HPDE6-E6E7 (cell line): Measurements from ENCODE around the gene ATP1A4.
"Not testable (repeated sequence)": the region's sequence is repeated elsewhere in the genome, so short reads cannot be mapped to it uniquely, and the experiment has no call there.

ENCODE experiments used
- DNase-seq: peaks from one replicate; pipeline ENCODE4 v3.0.0; 2011; ENCODE audit warnings: missing footprints; ENCODE audit errors: extremely low spot score

ATP1A4 gene

GRCh38 chr1:160151303-160151702 is at the start of gene ATP1A4:
Gene ATP1A4 (plus strand): TSS chr1:160151603. CDS start chr1:160152041, 438 bp downstream.
- no peak for DNase-seq

GRCh38 chr1:160101717-160102522 is 49.5 kb upstream of the ATP1A4 start:
- DNase-seq: no peak

GRCh38 chr1:160103658-160104408 is 47.6 kb upstream of the ATP1A4 start:
- DNase-seq: no peak

- no peak for DNase-seq
Measured at GRCh38 chr1:160104486-160104885, 46.9 kb upstream of the ATP1A4 start.

GRCh38 chr1:160105155-160105554 is 46.2 kb upstream of the ATP1A4 start:
- no peak for DNase-seq

- DNase-seq: no peak
Measured at GRCh38 chr1:160107512-160107911, 43.9 kb upstream of the ATP1A4 start.

GRCh38 chr1:160108888-160109662 is 42.3 kb upstream of the ATP1A4 start:
- DNase-seq: no peak

GRCh38 chr1:160109686-160110085 is 41.7 kb upstream of the ATP1A4 start:
- no peak for DNase-seq

GRCh38 chr1:160111462-160111861 is 39.9 kb upstream of the ATP1A4 start:
- not testable (repeated sequence) for DNase-seq

GRCh38 chr1:160112357-160112756 is 39.0 kb upstream of the ATP1A4 start:
- DNase-seq: no peak

- DNase-seq: no peak
Measured at GRCh38 chr1:160113407-160113806, 38.0 kb upstream of the ATP1A4 start.

GRCh38 chr1:160114085-160114484 is 37.3 kb upstream of the ATP1A4 start:
- no peak for DNase-seq

GRCh38 chr1:160115545-160116282 is 35.7 kb upstream of the ATP1A4 start, which contains the start of gene ATP1A2:
Gene ATP1A2 (plus strand): TSS chr1:160115759. CDS start chr1:160115862, 103 bp downstream.
- no peak for DNase-seq

- peak; percentile 62 for DNase-seq
Measured at GRCh38 chr1:160116283-160117147, 34.9 kb upstream of the ATP1A4 start.

GRCh38 chr1:160117300-160117699 is 34.1 kb upstream of the ATP1A4 start:
- no peak for DNase-seq

GRCh38 chr1:160117709-160118183 is 33.7 kb upstream of the ATP1A4 start:
- no peak for DNase-seq

GRCh38 chr1:160118928-160119327 is 32.5 kb upstream of the ATP1A4 start:
- DNase-seq: no peak

GRCh38 chr1:160120797-160121196 is 30.6 kb upstream of the ATP1A4 start:
- no peak for DNase-seq

- no peak for DNase-seq
Measured at GRCh38 chr1:160121388-160121787, 30.0 kb upstream of the ATP1A4 start.

- DNase-seq: no peak
Measured at GRCh38 chr1:160122978-160123495, 28.4 kb upstream of the ATP1A4 start.
